GM12864 (cell line): Measurements from ENCODE around the gene IGSF6.

ENCODE experiments used
- DNase-seq: peaks from one replicate; pipeline ENCODE4 v3.0.0-alpha.2; 2011; ENCODE audit warnings: low read depth
- H3K4me3 ChIP-seq: 2 replicates; pipeline ENCODE4 v1.5.1; 2011; ENCODE audit warnings: mild to moderate bottlenecking, low read depth, low read length, control low read depth
- CTCF ChIP-seq: IDR thresholded peaks from 2 replicates; pipeline ENCODE4 v1.5.1; 2011; ENCODE audit warnings: low read depth, mild to moderate bottlenecking, moderate library complexity, low read length, control low read depth, inconsistent platforms; ENCODE audit errors: missing control alignments

Gene IGSF6

GRCh38 chr16:21614896-21615295 lies 37.5 kb downstream of the IGSF6 start:
- peak; percentile 28 for TF ChIP-seq CTCF
- H3K4me3 ChIP-seq, result no peak overlapping the region
- DNase-seq, result no peak

- H3K4me3 ChIP-seq, result no peak overlapping the region
- TF ChIP-seq CTCF, result no peak
- no peak for DNase-seq
Measured at GRCh38 chr16:21613781-21614180, 38.6 kb downstream of the IGSF6 start.

- no peak for TF ChIP-seq CTCF
- H3K4me3 ChIP-seq, result no peak overlapping the region
- DNase-seq, result no peak
Measured at GRCh38 chr16:21613361-21613760, 39.0 kb downstream of the IGSF6 start.

- no peak for TF ChIP-seq CTCF
- no peak overlapping the region for H3K4me3 ChIP-seq
- DNase-seq, result no peak
Measured at GRCh38 chr16:21611556-21612384, 40.6 kb downstream of the IGSF6 start.

GRCh38 chr16:21611198-21611555 lies 41.2 kb downstream of the IGSF6 start:
- no peak overlapping the region for H3K4me3 ChIP-seq
- TF ChIP-seq CTCF, result no peak
- DNase-seq, result no peak

- H3K4me3 ChIP-seq, result no peak overlapping the region
- DNase-seq, result no peak
- no peak for TF ChIP-seq CTCF
Measured at GRCh38 chr16:21610766-21611165, 41.6 kb downstream of the IGSF6 start.

- no peak for TF ChIP-seq CTCF
- no peak overlapping the region for H3K4me3 ChIP-seq
- no peak for DNase-seq
Measured at GRCh38 chr16:21610006-21610544, 42.3 kb downstream of the IGSF6 start.
